GM19239 (cell line): ENCODE results near the gene RSKR.
"Not testable (repeated sequence)": the region's sequence is repeated elsewhere in the genome, so short reads cannot be mapped to it uniquely, and the experiment has no call there.

Source experiments
- DNase-seq: peaks from one replicate; pipeline ENCODE4 v3.0.0; 2011; ENCODE audit warnings: low spot score; ENCODE audit not compliant: insufficient read length
- FAIRE-seq: peaks from 2 replicates; lab custom pipeline; 2011; peaks lifted over from hg19 to GRCh38; lab: Jason Lieb, UNC

RSKR gene

DNA sequence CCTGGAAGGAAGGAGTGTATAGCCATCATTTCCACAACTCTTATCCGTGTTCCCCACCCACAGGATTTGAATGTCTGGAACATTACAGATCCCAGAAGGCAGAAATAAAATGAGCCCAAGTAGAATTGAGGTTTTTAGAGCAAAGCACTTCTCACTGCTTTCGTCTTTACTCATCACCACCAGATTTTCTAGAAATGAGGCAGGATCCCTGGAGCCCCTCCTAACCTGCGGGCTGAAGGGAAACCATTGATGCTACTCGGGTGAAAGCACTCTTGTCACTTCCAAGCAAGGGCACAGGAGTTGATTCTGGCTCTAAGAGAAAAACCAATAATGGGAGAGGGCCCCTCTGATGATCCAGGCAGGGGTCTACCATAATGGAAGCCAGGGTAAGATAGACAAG, 34.5 kb downstream of the RSKR start:
- FAIRE-seq = no peak

DNA sequence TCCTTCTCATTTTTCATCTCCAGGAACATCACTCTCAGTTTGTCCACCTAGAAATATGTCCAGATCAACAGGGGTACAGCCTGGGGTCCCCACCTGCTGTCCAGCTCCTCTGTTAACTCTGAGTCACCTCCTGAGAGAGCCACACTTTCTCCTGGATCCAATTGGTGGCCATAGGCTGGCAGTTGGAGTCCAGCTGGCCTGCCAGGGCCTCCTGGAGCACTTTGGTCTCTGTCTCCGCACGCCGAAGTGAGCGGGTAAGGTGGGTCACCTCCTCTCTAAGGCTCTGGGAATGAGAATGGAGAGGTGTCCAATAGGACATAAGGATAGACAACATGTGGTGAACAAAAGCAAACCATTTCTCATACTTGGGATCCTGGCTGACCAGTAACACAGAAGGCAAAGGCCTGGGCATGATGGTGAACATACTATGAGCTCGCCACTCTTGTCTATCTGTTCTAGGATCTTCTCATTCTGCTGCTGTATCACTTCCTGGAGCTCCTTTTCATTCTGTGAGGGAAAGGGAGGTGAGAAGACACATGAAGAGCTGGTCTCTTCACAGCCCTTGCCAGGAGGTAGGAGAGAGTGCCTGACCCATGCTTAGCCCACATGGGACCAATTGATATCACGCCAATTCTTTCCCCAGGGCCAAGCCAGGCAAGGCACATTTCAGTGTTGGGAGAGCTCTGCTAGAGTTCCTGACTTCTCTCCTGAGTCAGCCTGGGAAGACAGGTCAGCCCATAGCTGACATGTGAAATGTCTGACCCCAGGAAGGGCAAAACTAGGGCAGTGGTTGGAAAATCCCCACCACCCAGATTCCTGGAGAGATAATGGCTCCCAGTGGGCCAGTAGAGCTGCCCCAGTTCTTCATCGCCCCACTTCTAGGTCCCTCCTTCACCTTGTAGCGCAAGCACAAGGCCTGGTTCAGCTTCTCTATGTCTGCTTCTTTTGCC, 35.5 kb downstream of the RSKR start:
- FAIRE-seq = no peak
- no peak for DNase-seq

More for the DNA sequence above, 34.5 kb downstream of the RSKR start:
- DNase-seq = no peak

DNA sequence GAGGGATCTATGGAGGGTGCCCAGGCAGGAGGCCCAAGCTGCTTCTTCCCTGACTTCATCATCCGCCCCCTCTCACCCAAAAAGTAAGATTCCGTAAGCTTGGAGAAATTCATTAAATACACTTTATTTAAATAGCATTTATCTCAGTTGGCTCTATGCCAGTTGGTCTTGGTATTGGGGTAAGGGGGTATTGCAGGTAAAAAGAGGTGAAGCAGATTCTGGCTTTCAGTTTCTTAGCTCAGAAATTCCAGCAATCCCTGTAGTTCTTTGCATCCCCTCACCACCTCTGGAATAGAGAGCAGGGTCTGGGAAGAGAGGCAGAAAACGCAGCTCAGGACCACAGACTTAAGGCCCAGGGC, 36.5 kb downstream of the RSKR start:
- no peak for FAIRE-seq
- no peak for DNase-seq

DNA sequence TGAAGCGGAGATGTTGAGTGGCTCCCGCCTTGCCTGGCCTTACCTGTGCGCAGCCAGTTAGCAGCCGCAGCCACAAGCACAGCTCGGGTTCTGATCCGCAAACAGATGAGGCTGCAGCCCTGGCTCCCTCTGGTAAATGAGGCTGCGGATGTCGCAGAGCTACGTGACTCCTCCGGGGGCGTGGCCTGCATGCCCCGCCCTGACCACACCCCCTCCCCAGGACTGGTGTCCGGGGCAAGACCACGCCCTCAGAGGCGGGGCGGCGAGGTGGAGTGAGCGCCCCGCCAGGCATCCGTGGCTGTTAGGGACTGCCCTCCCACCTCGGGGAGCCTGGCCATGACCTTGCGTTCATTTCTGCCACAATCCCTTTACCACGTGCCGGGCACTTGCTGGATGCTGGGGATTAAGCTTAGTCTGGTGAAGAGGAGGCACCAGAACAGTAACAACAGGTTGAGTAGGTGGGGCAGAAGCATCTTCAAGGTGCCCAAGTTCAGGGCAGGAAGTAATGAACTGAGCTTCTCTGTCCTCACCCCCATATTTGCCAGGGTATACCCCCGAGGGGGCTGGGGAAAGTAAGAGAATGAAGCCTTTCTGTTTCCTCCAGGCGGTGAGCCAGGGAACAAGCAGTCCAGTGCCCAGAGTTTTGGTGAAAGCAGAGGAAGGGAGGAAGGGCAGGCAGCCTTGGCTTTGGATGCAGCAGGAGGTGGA, 37.1 kb downstream of the RSKR start, which contains the start of gene ALDOC:
TSS of gene ALDOC (minus strand) at position 138 of the 708 bp plus-strand sequence. CDS start 1,363 bp downstream, outside the sequence.
- peak; percentile 90 for DNase-seq
- FAIRE-seq = peak; percentile 82

DNA sequence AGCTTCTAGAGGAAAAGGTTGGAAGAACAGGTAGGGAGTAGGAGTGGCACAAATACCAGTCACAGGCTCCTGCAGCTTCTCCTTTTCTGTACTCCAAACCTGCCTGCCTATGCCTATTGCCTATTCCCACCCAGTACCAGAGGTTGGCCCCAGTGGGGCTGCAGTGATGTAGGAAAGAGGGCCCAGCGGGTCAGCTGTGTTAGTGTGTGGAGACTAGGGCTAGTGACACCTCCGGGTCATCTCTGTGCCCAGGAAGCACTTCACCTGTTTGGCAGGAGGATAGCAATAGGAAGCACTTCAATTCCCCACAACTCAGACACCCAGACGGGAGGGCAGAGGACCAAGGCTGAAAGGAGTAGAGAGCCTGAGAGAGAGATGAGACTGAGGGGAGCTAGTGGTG, 38.0 kb downstream of the RSKR start:
- peak; percentile 8 for FAIRE-seq
- DNase-seq = not testable (repeated sequence)

GRCh38 chr17:28575126-28575795, 38.7 kb downstream of the RSKR start:
- DNase-seq = no peak
- no peak for FAIRE-seq

DNA sequence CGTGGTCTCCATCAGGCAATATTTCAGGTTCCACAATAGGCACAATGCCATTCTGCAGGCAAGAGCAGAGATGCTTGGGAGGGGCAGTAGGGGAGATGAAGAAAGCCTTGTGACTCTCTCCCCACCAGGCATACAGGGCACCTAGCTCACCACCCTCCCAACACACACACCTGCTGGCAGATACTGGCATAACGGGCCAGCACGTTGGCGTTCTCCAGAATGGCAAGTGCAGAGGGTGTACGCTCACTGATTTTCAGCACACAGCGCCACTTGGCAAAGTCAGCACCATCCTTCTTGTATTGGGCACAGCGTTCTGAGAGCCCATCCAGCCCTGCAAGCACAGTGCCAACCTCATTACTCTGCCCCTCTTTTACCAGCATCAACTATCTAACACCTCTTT, 39.5 kb downstream of the RSKR start:
- FAIRE-seq = no peak
- no peak for DNase-seq

- FAIRE-seq (no peak), DNase-seq (no peak)
Measured at GRCh38 chr17:28573966-28574480, 40.0 kb downstream of the RSKR start.

- FAIRE-seq = no peak
- DNase-seq = no peak
Measured at GRCh38 chr17:28573521-28573920, 40.5 kb downstream of the RSKR start.

- no peak for FAIRE-seq
Measured at GRCh38 chr17:28573040-28573380, 41.0 kb downstream of the RSKR start.

DNA sequence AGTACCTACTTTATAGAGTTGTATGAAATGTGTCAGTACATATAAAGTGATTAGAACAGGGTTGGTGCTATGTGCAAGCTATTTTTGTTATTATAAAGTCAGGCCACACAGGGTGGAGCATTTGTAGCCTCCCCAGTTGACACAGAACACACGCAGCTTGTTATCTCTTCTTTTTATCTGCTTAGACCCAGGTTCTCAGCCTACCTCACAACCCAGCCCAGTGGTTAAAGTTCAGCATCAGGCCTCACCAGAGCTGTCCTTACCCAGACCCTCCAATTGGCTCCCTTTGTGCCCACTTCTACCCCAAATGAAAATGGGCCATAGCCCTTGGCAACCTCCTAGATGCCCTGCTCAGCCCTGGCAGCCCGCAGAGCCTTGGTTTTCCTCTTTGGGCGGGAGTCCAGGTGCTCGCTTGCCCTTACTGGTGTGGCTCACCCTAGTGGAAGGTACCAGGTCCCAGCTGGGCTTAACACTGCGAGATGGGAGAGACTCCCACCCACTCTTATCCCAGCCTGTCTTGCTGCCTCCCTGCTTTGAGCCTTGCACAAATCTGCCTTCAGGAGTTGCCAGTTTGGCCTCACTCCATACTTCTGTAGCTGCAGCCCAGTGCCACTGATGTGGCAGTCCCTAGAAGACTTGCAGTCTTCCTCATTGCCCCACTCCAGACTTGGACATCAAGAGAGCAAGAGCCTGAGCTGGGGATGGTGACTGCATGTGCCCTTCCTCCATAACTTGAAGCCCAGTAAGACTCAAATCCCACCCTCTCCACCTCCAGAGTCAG, 41.5 kb downstream of the RSKR start:
- DNase-seq (no peak), FAIRE-seq (no peak)

More at GRCh38 chr17:28573040-28573380, 41.0 kb downstream of the RSKR start:
- no peak for DNase-seq

DNA sequence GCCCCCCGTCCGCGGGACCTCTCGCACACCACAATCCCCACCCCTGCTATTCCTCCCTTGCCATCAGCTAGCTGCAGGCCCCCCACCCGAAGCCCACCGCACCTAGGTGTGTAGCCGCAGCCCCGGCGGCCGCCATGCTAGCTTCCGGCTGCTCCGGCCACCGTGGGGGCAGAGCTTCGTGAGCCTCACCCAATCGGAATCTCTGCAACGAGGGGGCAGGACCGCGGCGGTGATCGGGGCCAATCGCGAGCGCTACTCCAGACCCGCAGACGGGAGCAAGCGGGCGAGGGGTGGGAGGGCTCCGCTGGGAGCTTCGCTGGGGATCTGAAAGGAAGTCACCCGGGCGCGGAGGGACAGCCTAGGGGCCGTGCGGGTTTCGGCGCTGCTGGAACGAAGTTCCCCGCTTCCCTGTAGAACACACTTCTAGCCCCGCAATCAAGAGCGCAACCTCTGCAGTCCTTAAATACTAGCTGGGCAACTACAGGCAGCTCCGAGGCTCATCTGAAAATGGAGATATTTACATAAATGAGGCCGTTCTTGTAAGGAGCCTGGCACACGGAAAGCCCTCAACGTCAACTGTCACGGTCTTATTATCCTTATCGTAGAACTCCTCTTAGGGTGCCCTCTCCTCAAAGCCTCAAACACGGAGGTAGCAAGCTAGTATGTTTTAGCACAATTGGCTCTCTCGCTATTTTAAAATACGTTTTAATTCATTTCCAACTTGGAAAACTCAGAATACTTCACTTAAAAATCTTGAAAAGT, 42.4 kb downstream of the RSKR start, which contains the start of gene PIGS:
TSS of gene PIGS (minus strand) at position 164 of the 762 bp plus-strand sequence. CDS start at position 136, 28 bp downstream.
- FAIRE-seq = peak; percentile 99

DNA sequence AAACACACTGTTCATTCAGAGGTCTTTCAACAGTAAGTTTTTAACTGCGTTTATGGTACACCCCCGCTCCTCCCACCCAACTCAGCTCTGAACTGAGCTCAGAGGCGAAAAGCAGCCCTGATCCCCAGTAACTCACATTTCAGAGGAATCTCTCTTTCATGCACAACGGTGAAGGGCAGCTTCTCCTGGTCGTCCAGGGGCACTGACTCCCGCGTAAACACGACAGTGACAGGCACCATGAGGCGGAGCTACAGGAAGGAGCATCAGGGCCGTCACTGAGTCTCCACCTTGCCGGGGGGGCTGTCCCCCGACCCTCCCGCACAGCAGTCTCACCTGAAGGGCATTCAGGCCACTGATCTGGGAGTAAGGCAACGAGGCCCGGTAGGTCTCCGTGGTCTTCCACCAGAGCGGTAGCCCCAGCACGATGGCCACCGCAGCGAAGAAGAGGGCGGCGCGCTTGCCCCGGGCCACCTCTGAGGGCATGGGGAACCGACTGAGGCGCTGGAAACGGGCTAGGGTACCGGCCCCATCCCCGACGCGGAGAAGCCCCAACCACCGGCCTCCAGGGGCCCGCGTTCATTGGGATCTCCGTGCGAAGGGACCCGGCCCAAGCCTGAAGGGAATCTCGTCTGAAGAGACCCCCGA, 43.1 kb downstream of the RSKR start:
- DNase-seq (no peak), FAIRE-seq (peak; percentile 68)

More for the DNA sequence above, 42.4 kb downstream of the RSKR start, which contains the start of gene PIGS:
- peak; percentile 86 for DNase-seq

GRCh38 chr17:28569446-28569845, 44.5 kb downstream of the RSKR start:
- no peak for DNase-seq
- FAIRE-seq = no peak

DNA sequence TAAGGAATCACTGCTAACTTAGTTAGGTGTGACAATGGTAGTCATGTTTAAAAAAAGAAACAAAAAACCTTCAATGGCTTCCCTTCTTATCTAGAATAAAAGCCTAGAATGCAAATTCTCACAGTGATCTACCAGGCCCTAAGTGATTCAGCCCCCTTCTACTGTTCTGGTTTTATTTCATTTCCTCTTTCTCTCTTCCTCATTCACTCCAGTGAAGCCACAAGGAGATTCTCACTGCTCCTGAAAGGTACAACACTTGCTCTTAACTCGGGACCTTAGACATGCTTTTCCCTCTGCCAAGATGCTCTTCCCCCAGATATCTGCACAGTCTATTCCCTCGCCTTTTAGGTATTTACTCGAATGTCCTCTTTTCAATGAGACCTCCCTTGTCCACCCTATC, 46.4 kb downstream of the RSKR start:
- FAIRE-seq = peak; percentile 84
- DNase-seq = no peak

- DNase-seq (no peak), FAIRE-seq (no peak)
Measured at GRCh38 chr17:28563475-28563874, 50.5 kb downstream of the RSKR start.
